HG02798 (cell line): ENCODE data around the gene MSTN.
A peak's percentile ranks its signal among the peaks of the same experiment; 100 is the strongest.
"Not testable (repeated sequence)": the region's sequence is repeated elsewhere in the genome, so short reads cannot be mapped to it uniquely, and the experiment has no call there.

Source experiments
- ATAC-seq: cut with Tn5 transposase; IDR thresholded peaks from one replicate; pipeline ENCODE4 v1.9.1; 2021; ENCODE audit warnings: mild to moderate bottlenecking; ENCODE audit not compliant: unreplicated experiment, poor library complexity

The MSTN gene

DNA sequence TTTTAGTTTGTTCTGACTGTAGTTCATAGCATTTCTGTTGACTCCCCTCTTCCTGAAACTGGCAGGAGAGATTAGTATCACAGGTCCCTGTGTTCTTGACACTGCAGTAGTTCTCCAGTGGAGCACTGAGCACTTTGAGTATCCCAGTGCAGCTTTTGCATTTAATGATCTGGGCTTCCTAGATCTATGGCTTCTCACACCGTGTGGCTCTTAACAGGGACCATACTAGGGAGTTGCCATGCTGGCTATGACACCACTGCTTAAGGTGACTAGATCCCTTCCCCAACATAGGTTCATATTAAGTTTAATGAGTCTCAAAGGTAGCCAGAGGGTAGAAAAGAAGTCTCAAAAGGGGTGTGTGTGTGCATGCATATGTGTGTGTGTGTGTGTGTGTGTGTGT is 6.2 kb upstream of the MSTN start:
- no peak for ATAC-seq

- ATAC-seq = no peak
These were observed 3.3 kb upstream of the MSTN start for GRCh38 chr2:190065839-190066238.

- ATAC-seq = no peak
These were observed 1.1 kb upstream of the MSTN start for GRCh38 chr2:190063624-190064023.

DNA sequence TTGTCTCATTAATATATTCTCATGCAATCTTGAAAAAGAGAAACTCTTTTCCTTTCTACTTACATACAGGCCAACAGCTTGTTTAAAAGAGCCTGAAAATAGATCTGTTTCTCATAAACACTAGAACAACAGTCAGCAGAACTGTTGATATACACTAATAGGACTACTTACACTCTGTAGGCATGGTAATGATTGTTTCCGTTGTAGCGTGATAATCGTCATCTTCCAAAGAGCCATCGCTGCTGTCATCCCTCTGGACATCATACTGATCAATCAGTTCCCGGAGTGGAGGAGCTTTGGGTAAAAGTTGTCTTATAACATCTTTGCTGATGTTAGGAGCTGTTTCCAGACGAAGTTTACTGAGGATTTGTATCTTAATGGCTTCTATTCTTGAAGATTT is 476 bp downstream of the MSTN start:
- ATAC-seq = no peak

DNA sequence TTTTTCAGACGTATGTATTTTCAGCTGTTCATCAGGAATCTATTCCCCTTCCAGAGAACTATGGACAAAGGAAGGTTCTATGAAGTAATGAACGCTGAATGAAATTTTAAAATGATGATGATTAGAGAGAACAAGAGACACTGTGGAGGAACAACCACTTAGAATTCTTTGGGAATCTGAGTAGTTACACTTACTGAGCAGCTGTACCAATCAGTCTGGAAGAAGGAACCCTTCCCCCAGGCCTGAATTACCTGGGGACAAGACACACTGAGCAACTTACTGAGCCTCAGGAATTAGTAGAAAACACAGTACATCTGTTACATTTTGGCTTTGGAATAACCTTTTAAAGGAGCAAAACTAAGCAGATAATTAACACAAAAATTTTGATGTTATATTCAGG is 1.9 kb downstream of the MSTN start:
- no peak for ATAC-seq

DNA sequence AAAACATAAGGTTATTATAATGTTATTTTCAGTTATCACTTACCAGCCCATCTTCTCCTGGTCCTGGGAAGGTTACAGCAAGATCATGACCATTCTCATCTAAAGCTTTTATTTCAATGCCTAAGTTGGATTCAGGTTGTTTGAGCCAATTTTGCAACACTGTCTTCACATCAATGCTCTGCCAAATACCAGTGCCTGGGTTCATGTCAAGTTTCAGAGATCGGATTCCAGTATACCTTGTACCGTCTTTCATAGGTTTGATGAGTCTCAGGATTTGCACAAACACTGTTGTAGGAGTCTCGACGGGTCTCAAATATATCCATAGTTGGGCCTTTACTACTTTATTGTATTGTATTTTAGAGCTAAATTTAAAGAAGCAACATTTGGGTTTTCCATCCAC is 2.5 kb downstream of the MSTN start:
- ATAC-seq = no peak

- no peak for ATAC-seq
These were observed 9.1 kb downstream of the MSTN start for GRCh38 chr2:190053426-190053825.

GRCh38 chr2:190052307-190052706 is 10.2 kb downstream of the MSTN start:
- ATAC-seq = no peak

GRCh38 chr2:190051223-190051622 is 11.3 kb downstream of the MSTN start:
- ATAC-seq = no peak

GRCh38 chr2:190050001-190050400 is 12.5 kb downstream of the MSTN start:
- ATAC-seq = no peak

DNA sequence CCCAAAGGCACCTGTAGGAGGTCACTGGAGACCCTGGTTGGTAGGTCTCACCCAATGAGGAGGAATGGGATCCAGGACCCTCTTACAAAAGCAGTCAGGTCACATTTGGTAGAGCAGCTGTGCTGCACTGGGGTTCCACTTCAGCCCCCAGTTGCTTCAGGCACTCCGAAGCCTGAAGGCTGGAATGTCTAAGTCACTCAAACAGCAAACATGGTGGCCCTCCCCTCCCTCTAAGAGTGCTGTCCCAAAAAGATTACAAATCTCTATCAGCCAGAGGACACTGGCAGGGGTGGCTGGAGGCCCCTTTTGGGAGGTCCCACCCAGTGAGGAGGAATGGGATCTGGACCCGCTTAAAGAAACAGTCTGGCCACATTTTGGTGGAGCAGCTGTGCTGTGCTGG is 17.7 kb downstream of the MSTN start:
- no peak for ATAC-seq

DNA sequence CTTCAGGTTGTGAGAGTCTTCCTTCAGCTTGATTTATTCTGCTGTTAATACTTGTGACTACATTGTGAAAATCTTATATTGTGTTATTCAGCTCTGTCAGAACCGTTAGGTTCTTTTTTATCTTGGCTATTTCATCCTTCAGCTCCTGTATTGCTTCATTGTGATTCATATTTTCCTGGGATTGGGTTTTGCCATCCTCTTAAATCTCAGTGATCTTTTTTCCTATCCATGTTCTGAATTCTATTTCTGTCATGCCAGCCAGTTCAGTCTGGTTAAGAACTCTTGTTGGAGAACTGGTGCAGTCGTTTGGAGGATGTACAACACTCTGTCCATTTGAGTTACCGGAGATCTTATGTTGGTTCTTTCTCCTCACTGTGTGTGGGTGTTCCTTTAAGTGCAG is 19.1 kb downstream of the MSTN start:
- ATAC-seq = no peak

GRCh38 chr2:190036071-190036470 is 26.5 kb downstream of the MSTN start:
- no peak for ATAC-seq

GRCh38 chr2:190034417-190034816 is 28.1 kb downstream of the MSTN start:
- not testable (repeated sequence) for ATAC-seq

- ATAC-seq = no peak
These were observed 30.4 kb downstream of the MSTN start for GRCh38 chr2:190031969-190032618.

DNA sequence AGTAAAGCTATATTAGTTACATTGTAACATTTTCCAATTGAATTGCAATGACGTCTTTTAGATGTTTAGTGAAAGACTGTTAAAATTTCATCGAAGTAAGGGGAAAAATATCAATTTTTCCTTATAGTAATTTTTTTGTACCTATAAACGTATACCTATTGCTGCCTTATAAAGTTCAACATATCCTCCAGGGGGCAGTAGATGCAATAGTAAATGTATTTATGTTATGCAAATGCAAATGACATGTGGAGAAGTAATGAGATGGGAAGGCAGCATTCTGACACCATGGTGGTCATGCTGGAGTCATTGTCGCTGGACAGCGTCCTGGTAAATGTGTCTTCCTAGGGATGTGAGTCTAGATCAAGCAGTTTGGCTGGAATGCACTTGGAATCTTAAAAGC is 38.7 kb downstream of the MSTN start:
- peak; percentile 70 for ATAC-seq

DNA sequence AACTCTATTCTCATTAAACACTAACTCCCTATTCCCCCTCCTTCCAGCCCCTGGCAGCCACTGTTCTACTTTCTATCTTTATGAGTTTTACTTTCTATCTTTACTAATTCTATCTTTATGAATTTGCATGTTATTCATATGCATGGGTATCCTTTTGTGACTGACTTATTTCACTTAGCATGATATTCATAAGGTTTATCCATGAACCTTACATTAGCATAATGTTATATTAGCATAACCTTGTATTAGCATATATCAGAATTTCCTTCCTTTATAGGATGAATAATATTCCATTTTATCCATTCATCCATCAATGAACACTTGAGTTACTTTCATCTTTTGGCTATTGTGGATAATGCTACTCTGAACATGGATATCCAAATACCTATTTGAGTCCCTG is 41.8 kb downstream of the MSTN start:
- no peak for ATAC-seq

DNA sequence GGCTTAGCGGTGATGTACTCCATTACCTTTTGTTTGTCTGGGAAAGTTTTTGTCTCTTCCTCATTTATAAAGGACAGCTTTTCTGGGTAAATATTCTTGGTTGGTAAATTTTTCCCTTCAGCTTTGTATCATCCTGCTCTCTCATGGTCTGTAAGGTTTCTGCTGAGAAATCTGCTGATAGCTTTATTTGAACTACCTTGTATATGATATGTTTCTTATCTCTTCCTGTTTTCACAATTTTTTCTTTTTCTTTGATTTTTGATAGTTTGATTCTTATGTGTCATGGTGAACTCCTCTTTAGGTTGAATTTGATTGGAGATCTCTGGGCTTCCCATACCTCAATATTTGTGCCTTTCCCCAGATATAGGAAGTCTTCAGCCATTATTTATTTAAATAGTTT is 44.7 kb downstream of the MSTN start:
- no peak for ATAC-seq

- ATAC-seq = not testable (repeated sequence)
These were observed 46.6 kb downstream of the MSTN start for GRCh38 chr2:190015969-190016368.
